ENCODE measurements around the gene TLK1. TPM values are rescaled to one million over a fixed set of nuclear protein-coding genes. Genes with fewer than 3 reads are reported as not detected.

Gene TLK1
- polyA plus RNA-seq, 1 of the 3 experiments (the other 2 are of a cell fraction): 4.8 TPM

DNA sequence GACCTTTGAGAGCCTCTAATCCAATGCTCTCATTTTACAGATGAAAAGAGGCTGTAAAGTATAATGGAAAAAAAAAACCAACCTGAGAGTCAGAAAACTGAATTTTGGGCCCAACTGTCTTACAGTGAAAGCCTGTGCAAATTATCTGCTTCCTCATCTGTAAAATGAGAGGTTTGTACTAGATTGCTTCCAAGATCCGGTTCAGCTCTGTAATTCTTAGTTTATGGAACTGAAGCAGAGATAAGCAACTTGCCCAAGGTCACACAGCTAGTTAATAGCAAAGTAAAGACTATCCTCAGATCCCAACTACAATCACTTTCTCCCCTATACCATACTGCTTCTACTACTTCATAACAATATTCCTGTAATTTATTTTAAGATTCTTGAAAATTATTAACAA is 6.3 kb downstream of the TLK1 start:
- peaks cover 100% of the 10 kb centered on the region for H3K79me2 ChIP-seq (ENCODE audit: insufficient read depth)
- DNase-seq: no peak
- TF ChIP-seq GABPA (IDR thresholded peaks at IDR 0.05; ENCODE audit: low read depth) (no peak), NFIC (IDR thresholded peaks at IDR 0.05; ENCODE audit: borderline replicate concordance) (no peak), FOSL2 (IDR thresholded peaks at IDR 0.05; ENCODE audit: borderline replicate concordance, low read depth) (no peak), POLR2AphosphoS5 (IDR thresholded peaks at IDR 0.05; ENCODE audit: low read depth, low read length) (no peak), RAD21 (IDR thresholded peaks at IDR 0.05; ENCODE audit: low read length) (no peak), ELF1 (IDR thresholded peaks at IDR 0.05) (no peak), TCF12 (IDR thresholded peaks at IDR 0.05) (no peak)
- TF ChIP-seq, protein P1, sequence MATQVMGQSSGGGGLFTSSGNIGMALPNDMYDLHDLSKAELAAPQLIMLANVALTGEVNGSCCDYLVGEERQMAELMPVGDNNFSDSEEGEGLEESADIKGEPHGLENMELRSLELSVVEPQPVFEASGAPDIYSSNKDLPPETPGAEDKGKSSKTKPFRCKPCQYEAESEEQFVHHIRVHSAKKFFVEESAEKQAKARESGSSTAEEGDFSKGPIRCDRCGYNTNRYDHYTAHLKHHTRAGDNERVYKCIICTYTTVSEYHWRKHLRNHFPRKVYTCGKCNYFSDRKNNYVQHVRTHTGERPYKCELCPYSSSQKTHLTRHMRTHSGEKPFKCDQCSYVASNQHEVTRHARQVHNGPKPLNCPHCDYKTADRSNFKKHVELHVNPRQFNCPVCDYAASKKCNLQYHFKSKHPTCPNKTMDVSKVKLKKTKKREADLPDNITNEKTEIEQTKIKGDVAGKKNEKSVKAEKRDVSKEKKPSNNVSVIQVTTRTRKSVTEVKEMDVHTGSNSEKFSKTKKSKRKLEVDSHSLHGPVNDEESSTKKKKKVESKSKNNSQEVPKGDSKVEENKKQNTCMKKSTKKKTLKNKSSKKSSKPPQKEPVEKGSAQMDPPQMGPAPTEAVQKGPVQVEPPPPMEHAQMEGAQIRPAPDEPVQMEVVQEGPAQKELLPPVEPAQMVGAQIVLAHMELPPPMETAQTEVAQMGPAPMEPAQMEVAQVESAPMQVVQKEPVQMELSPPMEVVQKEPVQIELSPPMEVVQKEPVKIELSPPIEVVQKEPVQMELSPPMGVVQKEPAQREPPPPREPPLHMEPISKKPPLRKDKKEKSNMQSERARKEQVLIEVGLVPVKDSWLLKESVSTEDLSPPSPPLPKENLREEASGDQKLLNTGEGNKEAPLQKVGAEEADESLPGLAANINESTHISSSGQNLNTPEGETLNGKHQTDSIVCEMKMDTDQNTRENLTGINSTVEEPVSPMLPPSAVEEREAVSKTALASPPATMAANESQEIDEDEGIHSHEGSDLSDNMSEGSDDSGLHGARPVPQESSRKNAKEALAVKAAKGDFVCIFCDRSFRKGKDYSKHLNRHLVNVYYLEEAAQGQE (IDR thresholded peaks at IDR 0.05; ENCODE audit: low read depth, low read length): no peak
- WGBS (ENCODE audit: low lambda C conversion rate): 28% methylated on average over 1 of the region's 1 CpG
- no peaks in the 10 kb centered on the region for H3K9me2 ChIP-seq
- H3K27me3 ChIP-seq (ENCODE audit: insufficient read depth): no peaks in the 10 kb centered on the region
- H3K27ac ChIP-seq (ENCODE audit: low read depth in 2 of 2, low read length in 1 of 2): peak overlapping the region in 1 of 2 experiments; percentile 16; a peak in 1 of 4 replicates
- H3F3A ChIP-seq (replicated peaks; ENCODE audit: insufficient read depth): peaks cover 5% of the 10 kb centered on the region
- peaks cover 4 to 22% of the 10 kb centered on the region in 2 experiments; a peak in 3 of 4 replicates for H3K4me1 ChIP-seq (ENCODE audit: control insufficient read depth in 1 of 2, insufficient read depth in 2 of 2, low read depth in 1 of 2, low read length in 1 of 2)
- POLR2A ChIA-PET: no interaction called here
- peaks cover 90% of the 10 kb centered on the region for H4K20me1 ChIP-seq (ENCODE audit: insufficient read depth)
- peaks cover 0 to 3% of the 10 kb centered on the region in 2 experiments for H3K36me3 ChIP-seq (replicated peaks in 1 of 2; ENCODE audit: control insufficient read depth in 1 of 2, insufficient read depth in 2 of 2, low read length in 1 of 2)
- no peak overlapping the region for H2AFZ ChIP-seq (ENCODE audit: low read depth)
- H3K4me3 ChIP-seq (ENCODE audit: low read depth in 2 of 2, low read length in 1 of 2): no peak overlapping the region
- peak overlapping the region; percentile 31; the same call in 1 of the 2 replicates for H3K4me2 ChIP-seq
- H3K9ac ChIP-seq: no peak overlapping the region
- CTCF ChIA-PET: interaction anchor here (0.6 to 2.6 kb wide), 4 partner anchors 13 to 1855 kb away, joined by 3 to 12 read pairs (median 4); partner anchors contain the start of gene GORASP2
- no peaks in the 10 kb centered on the region for H3K9me3 ChIP-seq

DNA sequence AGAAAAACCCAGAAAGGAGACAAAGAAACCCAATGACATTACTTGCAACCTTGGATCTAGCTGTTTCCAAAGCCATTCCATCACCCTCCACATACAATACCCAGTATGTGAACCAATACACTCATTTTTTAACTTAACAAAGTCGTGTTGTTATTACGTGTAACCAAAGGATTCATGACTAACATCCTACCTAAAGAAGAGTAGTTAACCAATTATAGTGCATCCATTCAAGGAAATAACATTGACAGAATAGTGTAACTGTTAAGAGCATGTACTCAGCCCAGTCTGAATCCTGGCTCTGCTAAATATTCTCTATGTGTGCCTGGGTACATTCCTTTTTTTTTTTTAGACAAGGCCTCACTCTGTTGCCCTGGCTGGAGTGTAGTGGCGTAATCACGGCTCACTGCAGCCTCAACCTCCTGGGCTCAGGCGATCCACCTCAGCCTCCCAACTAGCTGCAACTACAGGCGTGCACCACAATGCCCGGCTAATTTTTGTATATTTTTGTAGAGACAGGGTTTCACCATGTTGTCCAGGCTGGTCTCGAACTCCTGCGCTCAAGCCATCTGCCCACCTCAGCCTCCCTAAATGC is 9.9 kb downstream of the TLK1 start:
- no peaks in the 10 kb centered on the region for H3K9me2 ChIP-seq
- H3K4me2 ChIP-seq: no peak overlapping the region
- peaks cover 0 to 3% of the 10 kb centered on the region in 2 experiments for H3K36me3 ChIP-seq (replicated peaks in 1 of 2; ENCODE audit: control insufficient read depth in 1 of 2, insufficient read depth in 2 of 2, low read length in 1 of 2)
- WGBS (ENCODE audit: low lambda C conversion rate): 91% methylated on average over 9 of the region's 9 CpGs
- peaks cover 100% of the 10 kb centered on the region for H3K79me2 ChIP-seq (ENCODE audit: insufficient read depth)
- H3K9me3 ChIP-seq: no peaks in the 10 kb centered on the region
- ChIA-PET CTCF (interaction anchor here (0.9 kb wide), 1 partner anchor 178 kb away, joined by 3 read pairs; no protein-coding TSS in a partner anchor), POLR2A (no interaction called here)
- H3K27me3 ChIP-seq (ENCODE audit: insufficient read depth): no peaks in the 10 kb centered on the region
- peaks cover 83% of the 10 kb centered on the region for H4K20me1 ChIP-seq (ENCODE audit: insufficient read depth)
- no peak overlapping the region for H3K9ac ChIP-seq
- no peak for DNase-seq
- no peak overlapping the region for H2AFZ ChIP-seq (ENCODE audit: low read depth)
- H3K4me3 ChIP-seq (ENCODE audit: low read depth in 2 of 2, low read length in 1 of 2): no peak overlapping the region
- H3F3A ChIP-seq (replicated peaks; ENCODE audit: insufficient read depth): peaks cover 3% of the 10 kb centered on the region
- no peak overlapping the region for H3K27ac ChIP-seq (ENCODE audit: low read depth in 2 of 2, low read length in 1 of 2)
- TF ChIP-seq TCF12 (IDR thresholded peaks at IDR 0.05): no peak
- TF ChIP-seq FOXM1 (IDR thresholded peaks at IDR 0.05; ENCODE audit: low read depth): no peak
- TF ChIP-seq SMC3 (IDR thresholded peaks at IDR 0.05; ENCODE audit: low read depth, low read length): no peak
- TF ChIP-seq SIN3A (IDR thresholded peaks at IDR 0.05; ENCODE audit: borderline replicate concordance, low read depth, low read length): no peak
- TF ChIP-seq, protein P2, sequence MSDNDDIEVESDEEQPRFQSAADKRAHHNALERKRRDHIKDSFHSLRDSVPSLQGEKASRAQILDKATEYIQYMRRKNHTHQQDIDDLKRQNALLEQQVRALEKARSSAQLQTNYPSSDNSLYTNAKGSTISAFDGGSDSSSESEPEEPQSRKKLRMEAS (IDR thresholded peaks at IDR 0.05; ENCODE audit: low read depth): no peak
- TF ChIP-seq NFIC (IDR thresholded peaks at IDR 0.05; ENCODE audit: borderline replicate concordance): no peak
- TF ChIP-seq, protein P3, sequence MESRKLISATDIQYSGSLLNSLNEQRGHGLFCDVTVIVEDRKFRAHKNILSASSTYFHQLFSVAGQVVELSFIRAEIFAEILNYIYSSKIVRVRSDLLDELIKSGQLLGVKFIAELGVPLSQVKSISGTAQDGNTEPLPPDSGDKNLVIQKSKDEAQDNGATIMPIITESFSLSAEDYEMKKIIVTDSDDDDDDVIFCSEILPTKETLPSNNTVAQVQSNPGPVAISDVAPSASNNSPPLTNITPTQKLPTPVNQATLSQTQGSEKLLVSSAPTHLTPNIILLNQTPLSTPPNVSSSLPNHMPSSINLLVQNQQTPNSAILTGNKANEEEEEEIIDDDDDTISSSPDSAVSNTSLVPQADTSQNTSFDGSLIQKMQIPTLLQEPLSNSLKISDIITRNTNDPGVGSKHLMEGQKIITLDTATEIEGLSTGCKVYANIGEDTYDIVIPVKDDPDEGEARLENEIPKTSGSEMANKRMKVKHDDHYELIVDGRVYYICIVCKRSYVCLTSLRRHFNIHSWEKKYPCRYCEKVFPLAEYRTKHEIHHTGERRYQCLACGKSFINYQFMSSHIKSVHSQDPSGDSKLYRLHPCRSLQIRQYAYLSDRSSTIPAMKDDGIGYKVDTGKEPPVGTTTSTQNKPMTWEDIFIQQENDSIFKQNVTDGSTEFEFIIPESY (IDR thresholded peaks at IDR 0.05; ENCODE audit: borderline replicate concordance, low read depth): no peak
- TF ChIP-seq POLR2AphosphoS5 (IDR thresholded peaks at IDR 0.05; ENCODE audit: low read depth, low read length): no peak
- TF ChIP-seq TEAD4 (IDR thresholded peaks at IDR 0.05; ENCODE audit: borderline replicate concordance, insufficient read depth): no peak
- peaks cover 0 to 9% of the 10 kb centered on the region in 2 experiments; a peak in 3 of 4 replicates for H3K4me1 ChIP-seq (ENCODE audit: control insufficient read depth in 1 of 2, insufficient read depth in 2 of 2, low read depth in 1 of 2, low read length in 1 of 2)
